ENCODE results near the gene HIGD1A.

HIGD1A gene

DNA sequence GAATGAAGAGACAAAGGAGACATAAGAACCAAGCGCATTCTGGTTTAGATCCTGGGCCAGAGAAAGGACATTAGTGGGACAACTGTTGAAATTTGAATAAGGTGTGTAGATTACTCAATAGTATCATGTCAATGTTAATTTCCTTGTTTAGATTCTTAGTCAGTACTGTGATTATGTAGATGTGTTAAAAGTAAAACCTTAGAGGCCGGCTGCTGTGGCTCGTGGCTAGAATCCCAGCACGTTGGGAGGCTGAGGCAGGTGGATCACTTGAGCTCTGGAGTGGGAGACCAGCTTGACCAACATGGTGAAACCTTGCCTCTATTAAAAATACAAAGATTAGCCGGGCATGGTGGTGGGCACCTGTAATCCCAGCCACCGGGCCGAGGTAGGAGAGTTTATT, 44.7 kb upstream of the HIGD1A start:
- TF ChIP-seq, protein P1, sequence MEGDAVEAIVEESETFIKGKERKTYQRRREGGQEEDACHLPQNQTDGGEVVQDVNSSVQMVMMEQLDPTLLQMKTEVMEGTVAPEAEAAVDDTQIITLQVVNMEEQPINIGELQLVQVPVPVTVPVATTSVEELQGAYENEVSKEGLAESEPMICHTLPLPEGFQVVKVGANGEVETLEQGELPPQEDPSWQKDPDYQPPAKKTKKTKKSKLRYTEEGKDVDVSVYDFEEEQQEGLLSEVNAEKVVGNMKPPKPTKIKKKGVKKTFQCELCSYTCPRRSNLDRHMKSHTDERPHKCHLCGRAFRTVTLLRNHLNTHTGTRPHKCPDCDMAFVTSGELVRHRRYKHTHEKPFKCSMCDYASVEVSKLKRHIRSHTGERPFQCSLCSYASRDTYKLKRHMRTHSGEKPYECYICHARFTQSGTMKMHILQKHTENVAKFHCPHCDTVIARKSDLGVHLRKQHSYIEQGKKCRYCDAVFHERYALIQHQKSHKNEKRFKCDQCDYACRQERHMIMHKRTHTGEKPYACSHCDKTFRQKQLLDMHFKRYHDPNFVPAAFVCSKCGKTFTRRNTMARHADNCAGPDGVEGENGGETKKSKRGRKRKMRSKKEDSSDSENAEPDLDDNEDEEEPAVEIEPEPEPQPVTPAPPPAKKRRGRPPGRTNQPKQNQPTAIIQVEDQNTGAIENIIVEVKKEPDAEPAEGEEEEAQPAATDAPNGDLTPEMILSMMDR (IDR thresholded peaks at IDR 0.05; ENCODE audit: insufficient read depth, low read depth, low read length, missing control alignments) = no peak
- no peak for DNase-seq (ENCODE audit: low read depth)
- H3K4me3 ChIP-seq (ENCODE audit: low read depth, low read length) = no peak overlapping the region

DNA sequence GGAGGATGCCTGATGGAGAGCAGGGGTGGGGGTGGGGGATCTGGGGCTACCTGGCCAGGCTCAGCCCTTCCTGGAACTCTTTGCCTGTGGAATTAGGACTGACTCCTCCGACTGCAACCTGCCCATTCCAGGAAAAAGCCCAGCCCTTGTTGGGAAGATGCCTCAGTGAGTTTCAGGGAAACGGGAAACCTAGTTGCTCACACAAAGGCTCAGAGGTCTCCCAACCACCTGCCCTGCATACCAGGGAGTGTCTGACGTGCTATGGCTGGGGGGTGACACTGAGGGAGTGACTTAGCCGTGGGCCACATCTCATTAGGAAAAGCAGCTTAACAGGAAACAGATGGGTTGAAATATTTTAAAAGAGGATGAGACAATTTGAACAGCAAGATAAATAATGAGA, 43.4 kb upstream of the HIGD1A start:
- no peak overlapping the region for H3K4me3 ChIP-seq (ENCODE audit: low read depth, low read length)
- DNase-seq (ENCODE audit: low read depth) = no peak
- TF ChIP-seq, protein P1 (IDR thresholded peaks at IDR 0.05; ENCODE audit: insufficient read depth, low read depth, low read length, missing control alignments) = no peak

DNA sequence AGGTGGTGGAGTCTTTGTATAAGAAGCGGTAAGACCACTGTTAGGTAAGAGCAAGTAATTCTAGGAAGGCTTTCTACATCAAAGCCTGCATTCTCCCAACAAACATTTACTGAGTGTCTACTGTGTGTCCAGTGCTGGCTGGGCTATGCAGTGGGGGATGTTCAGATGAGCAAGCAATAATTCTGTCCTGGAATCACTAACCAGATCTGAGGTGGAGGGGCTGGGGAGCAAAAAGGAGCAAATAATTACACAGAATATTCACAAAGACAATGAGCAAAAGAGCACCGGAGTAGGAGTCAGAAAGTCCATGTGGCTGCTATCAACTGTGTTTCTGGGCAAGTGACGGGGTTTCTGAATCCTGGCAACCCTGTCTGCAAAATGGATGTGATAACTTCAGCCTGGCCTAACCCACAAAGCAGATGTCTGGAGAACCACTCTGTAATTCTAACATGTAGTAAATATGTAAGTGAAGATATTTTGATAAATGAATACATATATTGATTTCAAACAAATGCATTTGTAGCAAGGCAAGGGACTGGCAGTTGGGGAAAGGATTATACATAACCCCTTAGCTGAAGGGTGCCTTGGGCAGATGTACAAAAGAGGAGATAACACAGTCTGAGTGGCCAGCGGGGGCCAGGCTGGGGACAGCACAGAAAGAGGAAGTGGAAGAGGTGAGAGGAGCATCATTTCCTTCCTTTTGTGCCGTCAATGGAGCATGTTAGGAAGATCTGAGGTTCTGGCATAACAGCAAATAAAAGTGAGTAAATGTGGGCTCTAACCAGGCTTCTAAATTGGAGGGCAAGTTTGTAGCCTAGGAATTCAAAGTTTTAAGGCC, 42.6 kb upstream of the HIGD1A start:
- peak; percentile 41 for DNase-seq (ENCODE audit: low read depth)
- TF ChIP-seq, protein P1 (IDR thresholded peaks at IDR 0.05; ENCODE audit: insufficient read depth, low read depth, low read length, missing control alignments) = no peak
- H3K4me3 ChIP-seq (ENCODE audit: low read depth, low read length) = no peak overlapping the region

DNA sequence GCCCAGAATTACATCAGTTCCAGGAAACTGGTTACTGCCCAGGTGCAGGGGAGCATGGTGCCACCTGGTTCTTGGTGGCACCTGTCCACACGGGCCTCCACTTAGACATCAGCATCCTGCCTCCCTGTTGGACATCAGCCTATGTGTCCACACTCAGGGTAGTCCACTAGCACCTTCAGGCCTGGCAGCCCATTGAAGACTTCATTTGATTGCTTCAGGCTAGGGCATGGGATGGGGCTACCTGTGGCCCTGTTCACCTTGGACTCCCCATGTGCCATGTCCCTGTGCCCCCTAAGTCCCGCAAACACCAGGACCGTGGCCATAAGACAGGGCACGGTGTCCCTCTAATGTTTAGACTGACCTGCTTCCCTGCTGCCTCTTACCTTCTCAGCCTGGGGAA, 40.5 kb upstream of the HIGD1A start:
- H3K4me3 ChIP-seq (ENCODE audit: low read depth, low read length) = no peak overlapping the region
- TF ChIP-seq, protein P1 (IDR thresholded peaks at IDR 0.05; ENCODE audit: insufficient read depth, low read depth, low read length, missing control alignments) = no peak
- DNase-seq (ENCODE audit: low read depth) = no peak

DNA sequence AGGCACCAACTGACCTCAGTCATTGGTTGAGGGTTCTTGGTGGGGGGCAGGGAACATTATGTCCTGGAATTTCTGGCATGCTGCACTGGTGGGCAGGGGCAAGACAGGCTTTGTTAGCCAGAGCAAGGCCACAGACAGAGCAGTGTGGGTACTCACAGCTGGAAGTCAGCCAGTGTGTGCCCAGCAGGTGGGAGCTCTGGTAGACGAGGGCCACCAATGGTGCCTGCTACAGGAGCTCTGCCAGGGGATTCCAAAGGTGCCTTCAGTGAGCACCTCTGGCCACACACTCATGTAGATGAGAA, 40.1 kb upstream of the HIGD1A start:
- TF ChIP-seq, protein P1 (IDR thresholded peaks at IDR 0.05; ENCODE audit: insufficient read depth, low read depth, low read length, missing control alignments) = no peak
- no peak for DNase-seq (ENCODE audit: low read depth)
- H3K4me3 ChIP-seq (ENCODE audit: low read depth, low read length) = no peak overlapping the region

DNA sequence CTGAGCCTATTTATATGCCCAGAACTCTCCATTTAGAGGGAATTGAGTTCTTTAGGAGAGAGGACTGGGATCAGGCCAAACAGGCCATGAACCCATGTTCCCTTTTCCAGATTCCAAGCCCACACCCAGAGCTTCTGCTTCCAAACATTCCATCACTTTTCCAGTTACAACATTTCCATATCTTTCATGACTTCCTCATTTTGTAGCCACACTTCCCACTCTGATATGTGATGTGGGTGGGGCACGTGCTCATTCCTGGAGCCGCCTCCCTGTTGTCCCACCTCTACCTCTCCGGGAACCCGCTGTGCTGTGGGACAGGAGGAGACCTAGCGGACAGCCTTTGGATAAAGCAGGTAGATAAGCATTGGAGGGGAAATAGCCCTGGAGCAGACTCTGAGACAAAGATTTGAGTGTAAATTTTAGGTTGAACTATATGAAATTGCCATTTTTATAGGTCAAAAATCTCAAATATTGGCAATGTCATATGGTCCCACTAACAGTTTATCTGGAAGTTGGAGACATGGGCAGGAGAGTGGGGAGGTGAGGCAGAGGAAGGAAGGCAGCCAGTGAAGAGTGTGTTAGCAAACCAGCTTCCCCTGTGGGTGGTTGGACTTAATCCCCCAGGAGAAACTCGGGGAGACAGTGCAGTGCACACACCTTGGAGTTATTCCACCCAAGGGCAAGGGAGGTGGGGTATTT, 39.6 kb upstream of the HIGD1A start:
- H3K4me3 ChIP-seq (ENCODE audit: low read depth, low read length) = no peak overlapping the region
- no peak for DNase-seq (ENCODE audit: low read depth)
- TF ChIP-seq, protein P1 (IDR thresholded peaks at IDR 0.05; ENCODE audit: insufficient read depth, low read depth, low read length, missing control alignments) = no peak

All from GM12865 (cell line).